ENCODE results near the gene ZNF516. TPM values are rescaled to one million over a fixed set of nuclear protein-coding genes. Genes with fewer than 3 reads are reported as not detected.

ZNF516 gene
- total and polyA plus RNA-seq, 2 of the 13 experiments (the other 11 are each of a cell fraction or from before 2014, with no cell fraction given) = 16.6 to 18.7 TPM

DNA sequence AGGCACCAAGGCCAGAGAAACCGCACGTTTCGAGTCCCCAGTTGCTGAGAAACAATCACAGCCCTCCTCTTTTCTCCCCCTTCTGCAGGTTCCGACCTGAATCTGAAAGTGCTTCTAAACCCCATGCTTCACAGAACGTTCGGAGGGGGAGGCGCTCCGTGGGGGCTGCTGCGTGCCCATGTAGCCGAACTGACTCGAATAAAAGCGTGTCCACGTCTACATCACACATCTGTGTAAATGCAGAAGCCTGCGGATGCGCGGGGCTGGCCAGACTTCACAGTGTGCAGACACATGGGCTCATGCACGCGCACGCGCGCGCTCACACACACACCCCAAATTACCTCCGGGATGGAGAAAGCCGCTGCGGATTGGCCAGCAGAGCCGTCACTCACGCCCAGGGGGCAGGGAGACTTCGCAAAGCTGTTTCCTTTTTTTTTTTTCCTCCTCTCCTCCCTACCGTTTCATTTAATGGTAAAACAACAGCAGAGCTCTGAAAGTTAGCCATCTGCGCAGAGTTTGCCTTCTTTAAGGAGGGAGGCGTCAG is 2.3 kb downstream of the ZNF516 start (continued):
- TF ChIP-seq, protein P1, sequence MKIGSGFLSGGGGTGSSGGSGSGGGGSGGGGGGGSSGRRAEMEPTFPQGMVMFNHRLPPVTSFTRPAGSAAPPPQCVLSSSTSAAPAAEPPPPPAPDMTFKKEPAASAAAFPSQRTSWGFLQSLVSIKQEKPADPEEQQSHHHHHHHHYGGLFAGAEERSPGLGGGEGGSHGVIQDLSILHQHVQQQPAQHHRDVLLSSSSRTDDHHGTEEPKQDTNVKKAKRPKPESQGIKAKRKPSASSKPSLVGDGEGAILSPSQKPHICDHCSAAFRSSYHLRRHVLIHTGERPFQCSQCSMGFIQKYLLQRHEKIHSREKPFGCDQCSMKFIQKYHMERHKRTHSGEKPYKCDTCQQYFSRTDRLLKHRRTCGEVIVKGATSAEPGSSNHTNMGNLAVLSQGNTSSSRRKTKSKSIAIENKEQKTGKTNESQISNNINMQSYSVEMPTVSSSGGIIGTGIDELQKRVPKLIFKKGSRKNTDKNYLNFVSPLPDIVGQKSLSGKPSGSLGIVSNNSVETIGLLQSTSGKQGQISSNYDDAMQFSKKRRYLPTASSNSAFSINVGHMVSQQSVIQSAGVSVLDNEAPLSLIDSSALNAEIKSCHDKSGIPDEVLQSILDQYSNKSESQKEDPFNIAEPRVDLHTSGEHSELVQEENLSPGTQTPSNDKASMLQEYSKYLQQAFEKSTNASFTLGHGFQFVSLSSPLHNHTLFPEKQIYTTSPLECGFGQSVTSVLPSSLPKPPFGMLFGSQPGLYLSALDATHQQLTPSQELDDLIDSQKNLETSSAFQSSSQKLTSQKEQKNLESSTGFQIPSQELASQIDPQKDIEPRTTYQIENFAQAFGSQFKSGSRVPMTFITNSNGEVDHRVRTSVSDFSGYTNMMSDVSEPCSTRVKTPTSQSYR (CRISPR knock-in tag; IDR thresholded peaks at IDR 0.05; ENCODE audit: borderline replicate concordance) = no peak; the same call in 1 of the 2 replicates
- TF ChIP-seq NFYC (CRISPR knock-in tag; IDR thresholded peaks at IDR 0.05) = peak; percentile 91
- TF ChIP-seq, protein P2, sequence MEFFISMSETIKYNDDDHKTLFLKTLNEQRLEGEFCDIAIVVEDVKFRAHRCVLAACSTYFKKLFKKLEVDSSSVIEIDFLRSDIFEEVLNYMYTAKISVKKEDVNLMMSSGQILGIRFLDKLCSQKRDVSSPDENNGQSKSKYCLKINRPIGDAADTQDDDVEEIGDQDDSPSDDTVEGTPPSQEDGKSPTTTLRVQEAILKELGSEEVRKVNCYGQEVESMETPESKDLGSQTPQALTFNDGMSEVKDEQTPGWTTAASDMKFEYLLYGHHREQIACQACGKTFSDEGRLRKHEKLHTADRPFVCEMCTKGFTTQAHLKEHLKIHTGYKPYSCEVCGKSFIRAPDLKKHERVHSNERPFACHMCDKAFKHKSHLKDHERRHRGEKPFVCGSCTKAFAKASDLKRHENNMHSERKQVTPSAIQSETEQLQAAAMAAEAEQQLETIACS (CRISPR knock-in tag; IDR thresholded peaks at IDR 0.05) = peak; percentile 97
- peak; percentile 88; the same call in 1 of the 3 replicates for TF ChIP-seq MXI1 (IDR thresholded peaks at IDR 0.05; ENCODE audit: borderline replicate concordance, low read depth, low read length)
- TF ChIP-seq RBM39 (IDR thresholded peaks at IDR 0.05; ENCODE audit: low read depth, low read length, poor library complexity, severe bottlenecking) = peak; percentile 80
- TF ChIP-seq, protein P3, sequence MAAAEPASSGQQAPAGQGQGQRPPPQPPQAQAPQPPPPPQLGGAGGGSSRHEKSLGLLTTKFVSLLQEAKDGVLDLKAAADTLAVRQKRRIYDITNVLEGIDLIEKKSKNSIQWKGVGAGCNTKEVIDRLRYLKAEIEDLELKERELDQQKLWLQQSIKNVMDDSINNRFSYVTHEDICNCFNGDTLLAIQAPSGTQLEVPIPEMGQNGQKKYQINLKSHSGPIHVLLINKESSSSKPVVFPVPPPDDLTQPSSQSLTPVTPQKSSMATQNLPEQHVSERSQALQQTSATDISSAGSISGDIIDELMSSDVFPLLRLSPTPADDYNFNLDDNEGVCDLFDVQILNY (CRISPR knock-in tag; conservative IDR thresholded peaks at IDR 0.05) = no peak
- TF ChIP-seq, protein P4, sequence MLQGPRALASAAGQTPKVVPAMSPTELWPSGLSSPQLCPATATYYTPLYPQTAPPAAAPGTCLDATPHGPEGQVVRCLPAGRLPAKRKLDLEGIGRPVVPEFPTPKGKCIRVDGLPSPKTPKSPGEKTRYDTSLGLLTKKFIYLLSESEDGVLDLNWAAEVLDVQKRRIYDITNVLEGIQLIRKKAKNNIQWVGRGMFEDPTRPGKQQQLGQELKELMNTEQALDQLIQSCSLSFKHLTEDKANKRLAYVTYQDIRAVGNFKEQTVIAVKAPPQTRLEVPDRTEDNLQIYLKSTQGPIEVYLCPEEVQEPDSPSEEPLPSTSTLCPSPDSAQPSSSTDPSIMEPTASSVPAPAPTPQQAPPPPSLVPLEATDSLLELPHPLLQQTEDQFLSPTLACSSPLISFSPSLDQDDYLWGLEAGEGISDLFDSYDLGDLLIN (CRISPR knock-in tag; IDR thresholded peaks at IDR 0.05; ENCODE audit: borderline replicate concordance) = no peak
- TF ChIP-seq ZNF501 (CRISPR knock-in tag; IDR thresholded peaks at IDR 0.05) = peak; percentile 79; the same call in 1 of the 2 replicates
- no peak for TF ChIP-seq RNF2 (conservative IDR thresholded peaks at IDR 0.05; ENCODE audit: low read depth)
- TF ChIP-seq IRX3 (CRISPR knock-in tag; IDR thresholded peaks at IDR 0.05; ENCODE audit: borderline replicate concordance, low read depth) = no peak
- peak; percentile 32; the same call in 1 of the 2 replicates for TF ChIP-seq ZNF350 (CRISPR knock-in tag; IDR thresholded peaks at IDR 0.05; ENCODE audit: borderline replicate concordance, low read depth)
- peak; percentile 86; the same call in 1 of the 2 replicates for TF ChIP-seq KDM5A (IDR thresholded peaks at IDR 0.05; ENCODE audit: borderline replicate concordance, low read length)
- TF ChIP-seq, protein P5, sequence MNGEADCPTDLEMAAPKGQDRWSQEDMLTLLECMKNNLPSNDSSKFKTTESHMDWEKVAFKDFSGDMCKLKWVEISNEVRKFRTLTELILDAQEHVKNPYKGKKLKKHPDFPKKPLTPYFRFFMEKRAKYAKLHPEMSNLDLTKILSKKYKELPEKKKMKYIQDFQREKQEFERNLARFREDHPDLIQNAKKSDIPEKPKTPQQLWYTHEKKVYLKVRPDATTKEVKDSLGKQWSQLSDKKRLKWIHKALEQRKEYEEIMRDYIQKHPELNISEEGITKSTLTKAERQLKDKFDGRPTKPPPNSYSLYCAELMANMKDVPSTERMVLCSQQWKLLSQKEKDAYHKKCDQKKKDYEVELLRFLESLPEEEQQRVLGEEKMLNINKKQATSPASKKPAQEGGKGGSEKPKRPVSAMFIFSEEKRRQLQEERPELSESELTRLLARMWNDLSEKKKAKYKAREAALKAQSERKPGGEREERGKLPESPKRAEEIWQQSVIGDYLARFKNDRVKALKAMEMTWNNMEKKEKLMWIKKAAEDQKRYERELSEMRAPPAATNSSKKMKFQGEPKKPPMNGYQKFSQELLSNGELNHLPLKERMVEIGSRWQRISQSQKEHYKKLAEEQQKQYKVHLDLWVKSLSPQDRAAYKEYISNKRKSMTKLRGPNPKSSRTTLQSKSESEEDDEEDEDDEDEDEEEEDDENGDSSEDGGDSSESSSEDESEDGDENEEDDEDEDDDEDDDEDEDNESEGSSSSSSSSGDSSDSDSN (CRISPR knock-in tag; IDR thresholded peaks at IDR 0.05) = no peak
- 0 out of 2 replicates have a peak, but pooled peaks have one; percentile 23 for TF ChIP-seq NAIF1 (CRISPR knock-in tag; IDR thresholded peaks at IDR 0.05; ENCODE audit: borderline replicate concordance)
- TF ChIP-seq MEIS1 (CRISPR knock-in tag; IDR thresholded peaks at IDR 0.05; ENCODE audit: borderline replicate concordance) = no peak
- no peak; the same call in 1 of the 2 replicates for TF ChIP-seq ZNF670 (CRISPR knock-in tag; IDR thresholded peaks at IDR 0.05; ENCODE audit: borderline replicate concordance)
- no peak for TF ChIP-seq TCF12 (IDR thresholded peaks at IDR 0.05)
- no peak for TF ChIP-seq TCF12 (CRISPR knock-in tag; IDR thresholded peaks at IDR 0.05)
- TF ChIP-seq, protein P6, sequence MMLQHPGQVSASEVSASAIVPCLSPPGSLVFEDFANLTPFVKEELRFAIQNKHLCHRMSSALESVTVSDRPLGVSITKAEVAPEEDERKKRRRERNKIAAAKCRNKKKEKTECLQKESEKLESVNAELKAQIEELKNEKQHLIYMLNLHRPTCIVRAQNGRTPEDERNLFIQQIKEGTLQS (CRISPR knock-in tag; IDR thresholded peaks at IDR 0.05) = no peak
- peak; percentile 14; the same call in 1 of the 2 replicates for TF ChIP-seq RARA (CRISPR knock-in tag; IDR thresholded peaks at IDR 0.05)
